HTR-8/SVneo (cell line): ENCODE data around the gene FAM110A.
A peak's percentile ranks its signal among the peaks of the same experiment; 100 is the strongest.

ENCODE experiments used
- DNase-seq: peaks from one replicate; pipeline ENCODE4 v3.0.0; 2011; ENCODE audit warnings: low spot score, mixed read lengths; ENCODE audit not compliant: insufficient read length
- FAIRE-seq: peaks from 2 replicates; lab custom pipeline; 2011; peaks lifted over from hg19 to GRCh38; lab: Jason Lieb, UNC

Gene FAM110A

GRCh38 chr20:869606-870005, 36.1 kb downstream of the FAM110A start:
- FAIRE-seq (no peak), DNase-seq (no peak)

DNA sequence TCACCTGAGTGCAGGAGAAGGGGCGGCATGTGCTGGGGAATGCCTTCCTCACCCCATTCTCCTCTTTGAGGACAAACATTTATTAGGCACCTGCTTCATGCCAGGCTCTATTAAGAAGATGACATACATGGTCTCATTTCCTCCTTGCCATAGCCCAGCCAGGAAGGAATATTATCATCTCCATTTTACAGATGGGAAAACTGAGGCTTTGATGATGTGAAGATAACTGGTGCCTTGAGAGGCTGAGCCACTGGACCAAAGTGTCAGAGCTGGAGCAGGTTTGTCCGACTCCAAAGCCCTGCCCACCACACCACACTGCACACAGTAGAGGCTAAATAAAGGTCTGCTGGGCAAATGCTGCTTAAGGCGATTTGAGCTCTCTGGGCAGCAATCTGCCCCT, 37.2 kb downstream of the FAM110A start:
- no peak for FAIRE-seq
- no peak for DNase-seq

GRCh38 chr20:871436-871835, 37.9 kb downstream of the FAM110A start:
- FAIRE-seq: no peak
- no peak for DNase-seq

- FAIRE-seq: no peak
Measured at GRCh38 chr20:871948-872347, 38.4 kb downstream of the FAM110A start.

GRCh38 chr20:872855-873520, 39.5 kb downstream of the FAM110A start:
- DNase-seq: no peak
- FAIRE-seq: no peak

More at GRCh38 chr20:871948-872347, 38.4 kb downstream of the FAM110A start:
- no peak for DNase-seq

DNA sequence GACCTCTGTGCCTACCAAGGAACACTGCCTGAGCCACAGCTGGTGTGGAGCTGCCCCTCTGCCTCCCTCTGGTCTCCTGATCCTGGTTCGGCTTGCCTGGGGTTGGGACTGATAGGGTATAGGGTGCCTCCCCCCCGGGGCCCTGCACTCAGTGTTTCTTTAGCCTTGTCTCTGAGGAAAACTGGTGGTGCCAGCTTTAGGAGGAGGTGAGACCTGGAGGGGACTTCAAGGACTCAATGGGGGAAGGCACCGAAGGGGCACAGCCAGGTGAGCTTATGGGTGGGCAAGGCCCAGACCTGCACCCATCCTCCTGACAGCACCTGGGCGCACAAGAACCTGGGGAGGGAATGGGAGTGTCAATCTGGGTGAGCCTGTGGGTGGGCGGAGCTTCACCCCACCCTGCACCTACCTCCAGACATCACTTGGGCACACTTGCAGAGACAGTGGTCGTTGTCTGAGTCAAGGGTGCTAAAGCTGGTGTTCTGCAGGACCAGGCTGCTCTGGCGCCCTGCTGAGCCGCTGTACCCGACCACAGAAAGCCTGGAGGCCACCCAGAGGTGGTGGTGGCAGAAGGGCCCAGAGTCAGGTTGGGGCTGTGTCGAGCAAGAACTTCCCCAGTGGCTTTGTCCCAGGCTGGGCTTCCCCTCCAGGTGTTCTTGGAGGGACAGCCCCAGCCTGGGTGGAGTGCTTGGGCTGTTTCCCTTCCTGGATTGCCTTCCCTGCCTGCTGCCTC, 40.5 kb downstream of the FAM110A start:
- DNase-seq: no peak
- FAIRE-seq: no peak

- FAIRE-seq: no peak
- no peak for DNase-seq
Measured at GRCh38 chr20:875115-875514, 41.6 kb downstream of the FAM110A start.

DNA sequence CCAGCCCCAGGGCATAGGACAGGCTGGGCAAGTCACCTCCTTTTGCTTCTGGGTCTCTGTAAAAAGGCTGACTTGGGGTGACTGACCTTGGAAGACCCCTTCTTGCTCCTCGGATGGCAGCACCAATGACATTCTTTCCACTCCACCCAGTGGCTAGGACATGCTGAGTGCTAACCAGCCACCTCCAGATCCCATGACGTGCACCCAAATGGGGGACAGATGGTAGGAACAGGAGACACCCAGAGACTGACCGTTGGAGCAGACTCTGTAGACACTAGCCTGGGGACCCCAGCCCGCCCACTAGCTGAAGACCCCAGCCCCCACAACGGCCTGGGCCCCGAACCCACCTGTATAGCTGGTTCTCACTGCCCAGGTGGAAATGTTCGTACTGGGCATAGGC, 44.3 kb downstream of the FAM110A start:
- FAIRE-seq (no peak), DNase-seq (no peak)

- FAIRE-seq (no peak), DNase-seq (peak; percentile 40)
Measured at GRCh38 chr20:878511-879307, 45.2 kb downstream of the FAM110A start.

- DNase-seq (no peak), FAIRE-seq (no peak)
Measured at GRCh38 chr20:879626-880025, 46.1 kb downstream of the FAM110A start.

GRCh38 chr20:881051-881782, 47.7 kb downstream of the FAM110A start:
- FAIRE-seq (peak; percentile 48), DNase-seq (peak; percentile 56)

DNA sequence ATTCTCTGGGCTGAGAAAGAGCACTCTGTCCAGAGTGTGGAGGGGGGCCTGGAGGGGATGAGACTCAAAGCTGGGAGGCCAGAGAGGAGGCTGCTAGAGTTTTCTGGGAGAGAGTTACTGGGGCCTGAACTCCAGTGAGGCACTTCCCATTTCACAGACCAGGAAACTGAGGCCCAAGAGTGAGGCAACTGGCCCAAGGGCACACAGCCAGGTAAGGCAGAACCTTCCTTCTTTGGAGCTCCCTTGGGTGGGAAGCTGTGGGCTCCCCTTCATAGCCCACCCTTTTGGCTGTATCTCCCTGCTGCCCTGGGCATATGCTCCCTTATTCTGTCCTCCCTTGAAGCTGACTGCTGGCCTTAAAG, 48.2 kb downstream of the FAM110A start:
- DNase-seq (no peak), FAIRE-seq (no peak)

DNA sequence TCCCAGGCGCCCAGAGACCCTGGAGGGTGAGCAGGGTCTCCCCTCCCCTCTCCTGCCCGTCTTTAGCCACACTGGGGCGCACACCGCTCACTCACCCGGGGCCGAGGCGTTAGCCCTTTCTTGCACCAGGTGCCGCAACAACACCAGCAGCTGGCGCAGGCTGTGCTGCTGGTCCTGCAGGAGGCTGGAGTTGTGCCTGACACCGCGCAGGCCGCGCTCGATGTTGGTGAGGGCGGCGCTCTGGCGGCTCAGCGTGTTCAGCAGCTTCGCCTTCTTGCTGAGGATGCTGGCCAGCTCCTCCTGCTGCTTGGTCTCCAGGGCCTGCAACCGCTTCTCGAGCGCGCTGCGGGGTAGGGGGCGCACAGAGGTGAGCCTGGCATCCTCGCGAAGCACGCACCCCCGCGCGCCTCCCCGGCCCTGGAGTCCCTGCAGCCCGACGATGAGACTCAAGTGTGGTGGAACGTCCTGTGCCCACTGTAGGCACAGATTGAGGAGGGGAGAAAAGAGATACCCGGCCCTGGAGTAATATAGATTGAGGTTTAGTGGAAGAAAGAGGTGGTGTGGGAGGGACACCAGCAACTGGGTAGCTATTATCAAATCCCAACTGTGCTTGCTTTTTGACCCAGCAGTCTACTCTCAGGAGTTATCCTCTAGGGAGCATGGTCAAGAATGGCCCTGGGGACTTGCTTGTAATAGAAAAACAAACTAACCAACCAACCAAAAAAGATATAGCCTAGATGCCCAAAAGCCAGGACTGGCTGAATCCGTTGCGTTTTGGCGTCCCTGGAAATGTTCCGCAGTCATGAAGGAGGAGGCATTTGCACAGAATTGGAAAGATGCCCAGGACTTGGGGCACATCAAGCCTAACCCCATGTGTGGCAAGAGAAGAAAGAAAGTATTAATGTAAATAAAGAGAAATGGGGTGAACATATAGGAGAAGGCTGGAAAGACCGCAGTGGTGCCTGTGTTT, 51.8 kb downstream of the FAM110A start:
- FAIRE-seq: no peak
- DNase-seq: no peak

GRCh38 chr20:887137-887536, 53.6 kb downstream of the FAM110A start:
- no peak for FAIRE-seq
- DNase-seq: no peak

- DNase-seq (no peak), FAIRE-seq (no peak)
Measured at GRCh38 chr20:888057-888456, 54.5 kb downstream of the FAM110A start.

- DNase-seq (no peak), FAIRE-seq (peak; percentile 46)
Measured at GRCh38 chr20:889106-889505, 55.6 kb downstream of the FAM110A start.

DNA sequence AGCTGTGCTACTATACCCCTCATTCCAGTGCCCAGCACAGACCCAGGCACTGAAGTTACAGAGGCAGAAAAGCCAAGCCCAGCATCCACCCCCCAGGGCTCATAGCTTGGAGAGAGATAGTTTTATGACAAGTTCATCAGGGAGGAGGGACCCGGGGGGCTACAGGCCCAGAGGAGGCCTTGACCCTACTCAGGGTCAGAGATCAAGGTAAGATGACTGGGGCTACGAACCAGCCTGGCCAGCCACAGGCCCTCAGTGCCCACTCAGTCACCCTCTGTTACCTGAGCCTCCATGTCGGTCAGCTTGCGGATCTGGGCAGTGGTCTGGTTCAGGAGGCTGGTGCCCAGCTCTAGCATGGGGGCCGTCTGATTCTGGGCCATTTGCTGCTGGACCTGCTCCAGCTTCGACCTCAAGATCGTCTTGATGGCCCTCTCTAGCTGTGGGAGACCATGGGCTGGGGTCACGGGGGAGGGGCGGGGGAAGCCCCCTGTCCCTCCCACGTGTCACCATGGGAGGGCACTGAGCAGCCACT, 56.5 kb downstream of the FAM110A start:
- DNase-seq (no peak), FAIRE-seq (no peak)

DNA sequence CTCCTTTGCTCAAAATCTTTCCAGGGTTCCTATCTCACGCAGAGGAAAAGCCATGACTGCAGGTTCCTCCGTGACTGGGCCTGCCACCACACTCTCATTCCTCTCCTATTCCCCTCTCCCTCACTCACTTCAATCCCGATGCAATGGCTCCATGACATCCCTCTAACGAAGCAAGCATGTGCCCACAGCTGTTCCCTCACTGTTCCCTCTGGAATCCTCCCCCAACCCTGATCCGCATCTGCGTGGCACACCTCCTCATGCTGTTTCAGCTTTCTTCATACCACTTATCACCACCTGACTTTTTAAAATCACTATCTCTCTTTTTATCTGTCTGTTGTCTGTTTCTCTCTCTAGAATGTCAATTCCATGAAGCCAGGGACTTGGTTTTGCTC, 57.1 kb downstream of the FAM110A start:
- no peak for FAIRE-seq

GRCh38 chr20:891058-891705, 57.7 kb downstream of the FAM110A start:
- DNase-seq (no peak), FAIRE-seq (no peak)

More for the DNA sequence above, 57.1 kb downstream of the FAM110A start:
- no peak for DNase-seq
